Thoracic aorta (tissue), 2 donors: ENCODE results near the gene PDSS2. TPM values are rescaled to one million over a fixed set of nuclear protein-coding genes. Genes with fewer than 3 reads are reported as not detected.
"Not testable (repeated sequence)": the region's sequence is repeated elsewhere in the genome, so short reads cannot be mapped to it uniquely, and the experiment has no call there.

Experiments used
- ATAC-seq: fragments of 150-250 bp; one replicate; pipeline ENCODE4 v1.8.0; 2017; ENCODE audit warnings: low read depth; ENCODE audit not compliant: insufficient number of reproducible peaks, low FRiP score
- DNase-seq: peaks from one replicate; pipeline ENCODE4 v3.0.0-alpha.2; 2020; ENCODE audit warnings: low spot score
- H3K27ac ChIP-seq, 2 donors: fragments of 200-600 bp; sonication (generic); 1 replicate in 1 of 2; 2 replicates in 1 of 2; pipeline ENCODE4 v1.5.1; 2016; ENCODE audit warnings: mild to moderate bottlenecking in 2 of 2, moderate library complexity in 2 of 2
- H3K27me3 ChIP-seq: fragments of 200-600 bp; sonication (generic); replicated peaks from 2 replicates; pipeline ENCODE4 v1.6.0; 2016; ENCODE audit warnings: mild to moderate bottlenecking; ENCODE audit not compliant: insufficient read depth
- H3K36me3 ChIP-seq: fragments of 200-600 bp; sonication (generic); one replicate; pipeline ENCODE4 v1.5.1; 2016
- H3K4me1 ChIP-seq, 2 donors: fragments of 200-600 bp; sonication (generic); 1 replicate in 1 of 2; 2 replicates in 1 of 2; pipeline versions ENCODE4 v1.5.1 to v1.6.0; 2016; ENCODE audit warnings: low read depth in 2 of 2, mild to moderate bottlenecking in 1 of 2; ENCODE audit not compliant: control insufficient read depth in 1 of 2
- H3K4me3 ChIP-seq: fragments of 200-600 bp; sonication (generic); 2 replicates; pipeline ENCODE4 v1.5.1; 2016; ENCODE audit warnings: mild to moderate bottlenecking
- H3K9me3 ChIP-seq: fragments of 200-600 bp; sonication (generic); 2 replicates; pipeline ENCODE4 v1.5.1; 2016
- total RNA-seq, 2 donors: library from RNA; depleted of rRNA; stranded (reverse); fragments of >200 nt; gene quantifications; one replicate each; pipeline versions ENCODE4 v1.1.0 to v1.2.3, GENCODE V29; 2016
- TF ChIP-seq, protein P1 (sequence below): fragments of 200-600 bp; sonication (generic); IDR thresholded peaks from one replicate; pipeline ENCODE4 v1.5.1; 2019; ENCODE audit warnings: antibody characterized with exemption

PDSS2 gene
- total RNA-seq, 2 donors from 2014 or later, result 6.9 to 9.9 TPM

DNA sequence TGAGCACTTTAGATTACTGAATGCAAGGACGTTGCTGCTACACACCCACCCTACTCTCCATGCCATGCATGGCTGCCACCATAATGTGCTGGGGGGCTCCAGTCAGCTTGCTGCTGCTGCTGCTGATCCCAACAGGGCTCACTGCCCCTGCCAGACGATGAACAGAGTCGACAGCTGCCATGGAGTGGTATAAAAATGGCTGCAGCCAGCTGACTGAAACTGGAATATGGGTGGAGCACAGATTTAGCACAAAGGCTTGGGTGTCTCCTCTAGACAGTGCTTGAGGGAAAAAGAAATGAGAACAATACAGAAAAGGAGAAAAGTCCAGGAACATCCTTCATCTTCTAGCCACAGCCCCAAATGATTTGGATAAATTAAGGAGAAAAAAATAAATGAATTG is 150.7 kb downstream of the PDSS2 start:
- H3K36me3 ChIP-seq, result no peaks in the 10 kb centered on the region
- DNase-seq, result no peak
- TF ChIP-seq, protein P1, sequence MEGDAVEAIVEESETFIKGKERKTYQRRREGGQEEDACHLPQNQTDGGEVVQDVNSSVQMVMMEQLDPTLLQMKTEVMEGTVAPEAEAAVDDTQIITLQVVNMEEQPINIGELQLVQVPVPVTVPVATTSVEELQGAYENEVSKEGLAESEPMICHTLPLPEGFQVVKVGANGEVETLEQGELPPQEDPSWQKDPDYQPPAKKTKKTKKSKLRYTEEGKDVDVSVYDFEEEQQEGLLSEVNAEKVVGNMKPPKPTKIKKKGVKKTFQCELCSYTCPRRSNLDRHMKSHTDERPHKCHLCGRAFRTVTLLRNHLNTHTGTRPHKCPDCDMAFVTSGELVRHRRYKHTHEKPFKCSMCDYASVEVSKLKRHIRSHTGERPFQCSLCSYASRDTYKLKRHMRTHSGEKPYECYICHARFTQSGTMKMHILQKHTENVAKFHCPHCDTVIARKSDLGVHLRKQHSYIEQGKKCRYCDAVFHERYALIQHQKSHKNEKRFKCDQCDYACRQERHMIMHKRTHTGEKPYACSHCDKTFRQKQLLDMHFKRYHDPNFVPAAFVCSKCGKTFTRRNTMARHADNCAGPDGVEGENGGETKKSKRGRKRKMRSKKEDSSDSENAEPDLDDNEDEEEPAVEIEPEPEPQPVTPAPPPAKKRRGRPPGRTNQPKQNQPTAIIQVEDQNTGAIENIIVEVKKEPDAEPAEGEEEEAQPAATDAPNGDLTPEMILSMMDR, result no peak
- H3K4me1 ChIP-seq, result no peaks in the 10 kb centered on the region
- H3K27ac ChIP-seq, result no peak overlapping the region
- H3K27me3 ChIP-seq, result no peaks in the 10 kb centered on the region
- no peaks in the 10 kb centered on the region for H3K9me3 ChIP-seq
- ATAC-seq, result no peak
- no peak overlapping the region for H3K4me3 ChIP-seq

DNA sequence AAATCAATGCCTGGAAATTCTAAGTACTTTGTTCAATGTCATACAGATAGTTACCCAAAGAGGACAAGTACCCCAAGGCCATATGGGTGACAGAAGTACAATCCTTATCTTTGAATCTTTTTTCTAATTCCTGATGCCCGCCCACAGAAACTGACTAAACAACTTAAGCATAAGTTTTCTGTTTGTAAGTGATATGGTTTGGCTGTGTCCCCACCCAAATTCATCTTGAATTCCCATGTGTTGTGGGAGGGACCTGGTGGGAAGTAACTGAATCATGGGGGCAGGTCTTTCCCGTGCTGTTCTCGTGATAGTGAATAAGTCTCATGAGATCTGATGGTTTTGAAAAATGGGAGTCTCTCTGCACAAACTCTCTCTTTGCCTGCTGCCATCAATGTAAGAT is 153.4 kb downstream of the PDSS2 start:
- not testable (repeated sequence) for ATAC-seq, H3K36me3 ChIP-seq

DNA sequence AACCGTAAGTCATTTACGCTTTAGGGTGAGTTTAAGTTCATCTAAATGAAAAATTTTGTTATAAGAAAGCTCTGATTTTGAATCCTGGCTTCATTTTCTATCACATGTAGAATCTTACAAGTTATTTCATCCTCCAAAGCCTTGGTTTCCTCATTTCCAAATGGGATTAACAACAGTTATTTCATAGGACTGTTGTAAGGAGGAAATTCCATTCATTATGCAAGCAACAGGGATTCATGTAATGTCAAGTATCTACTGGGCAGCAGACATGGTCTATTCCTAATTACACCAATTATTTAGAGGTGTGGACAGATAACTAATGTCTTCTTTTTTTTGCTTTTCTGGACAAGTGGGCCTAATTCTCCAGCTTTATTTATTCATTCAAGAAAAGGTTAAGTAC is 154.0 kb downstream of the PDSS2 start:
- no peaks in the 10 kb centered on the region for H3K4me1 ChIP-seq
- ATAC-seq, result no peak
- H3K36me3 ChIP-seq, result no peaks in the 10 kb centered on the region
- DNase-seq, result no peak
- TF ChIP-seq, protein P1, result no peak
- no peaks in the 10 kb centered on the region for H3K9me3 ChIP-seq
- H3K27me3 ChIP-seq, result no peaks in the 10 kb centered on the region
- no peak overlapping the region for H3K4me3 ChIP-seq
- H3K27ac ChIP-seq, result no peak overlapping the region

More for the DNA sequence above, 153.4 kb downstream of the PDSS2 start:
- not testable (repeated sequence) for H3K9me3 ChIP-seq, H3K27me3 ChIP-seq, DNase-seq, H3K27ac ChIP-seq, H3K4me3 ChIP-seq, H3K4me1 ChIP-seq

DNA sequence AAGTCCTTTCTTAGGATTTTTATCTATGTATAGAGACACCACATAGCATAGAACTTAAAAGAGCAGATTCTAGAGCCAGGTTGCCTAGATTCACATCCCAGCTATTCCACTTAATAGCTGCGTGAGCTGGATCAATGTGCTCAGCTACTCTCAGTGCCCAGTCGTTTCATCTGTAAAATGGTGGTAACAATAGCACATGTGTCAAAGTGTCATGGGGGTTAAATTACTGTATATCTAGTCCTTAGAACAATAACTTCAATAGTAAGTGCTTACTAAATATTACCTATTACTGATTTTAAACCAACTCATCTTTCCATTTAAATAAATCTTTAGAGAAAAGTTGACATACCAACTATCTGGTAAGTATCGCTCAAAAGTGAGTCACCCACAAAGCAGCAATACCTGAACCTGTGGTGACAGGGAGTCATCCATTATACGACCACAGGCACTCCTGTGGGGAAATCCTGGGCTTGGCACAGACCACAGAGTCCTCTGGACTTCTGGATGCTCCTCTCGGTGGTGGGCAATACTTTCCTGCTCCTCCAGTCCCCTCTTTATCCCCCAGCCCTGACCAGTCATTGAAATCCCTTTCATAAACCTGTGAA is 154.8 kb downstream of the PDSS2 start:
- Histone ChIP-seq H3K4me3 (no peak overlapping the region), H3K4me1 (no peaks in the 10 kb centered on the region), H3K9me3 (no peaks in the 10 kb centered on the region), H3K36me3 (no peaks in the 10 kb centered on the region), H3K27me3 (no peaks in the 10 kb centered on the region), H3K27ac (no peak overlapping the region)
- no peak for ATAC-seq
- TF ChIP-seq, protein P1, result no peak
- no peak for DNase-seq

DNA sequence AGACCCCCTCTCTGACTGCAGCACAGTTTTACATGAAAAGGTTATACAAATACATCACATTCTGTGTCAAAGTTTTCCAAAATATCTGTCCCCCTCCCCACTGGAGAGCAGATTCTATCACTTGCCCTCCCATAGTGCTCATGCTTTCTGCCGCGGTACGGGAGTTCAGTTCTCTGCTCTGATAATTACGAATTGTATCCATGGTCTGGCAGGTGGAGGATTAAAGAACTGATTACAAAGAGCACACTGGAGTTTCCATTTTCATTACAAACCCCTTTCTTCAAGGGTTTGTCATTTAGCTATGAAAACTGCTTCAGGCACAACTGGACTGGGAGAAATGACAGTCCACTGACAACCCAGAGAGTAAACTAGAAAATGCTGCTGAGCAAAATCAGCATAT is 166.0 kb downstream of the PDSS2 start:
- Histone ChIP-seq H3K27ac (no peak overlapping the region), H3K36me3 (no peaks in the 10 kb centered on the region), H3K4me1 (no peaks in the 10 kb centered on the region), H3K9me3 (no peaks in the 10 kb centered on the region), H3K27me3 (no peaks in the 10 kb centered on the region), H3K4me3 (no peak overlapping the region)
- TF ChIP-seq, protein P1, result no peak
- ATAC-seq (no peak), DNase-seq (no peak)

DNA sequence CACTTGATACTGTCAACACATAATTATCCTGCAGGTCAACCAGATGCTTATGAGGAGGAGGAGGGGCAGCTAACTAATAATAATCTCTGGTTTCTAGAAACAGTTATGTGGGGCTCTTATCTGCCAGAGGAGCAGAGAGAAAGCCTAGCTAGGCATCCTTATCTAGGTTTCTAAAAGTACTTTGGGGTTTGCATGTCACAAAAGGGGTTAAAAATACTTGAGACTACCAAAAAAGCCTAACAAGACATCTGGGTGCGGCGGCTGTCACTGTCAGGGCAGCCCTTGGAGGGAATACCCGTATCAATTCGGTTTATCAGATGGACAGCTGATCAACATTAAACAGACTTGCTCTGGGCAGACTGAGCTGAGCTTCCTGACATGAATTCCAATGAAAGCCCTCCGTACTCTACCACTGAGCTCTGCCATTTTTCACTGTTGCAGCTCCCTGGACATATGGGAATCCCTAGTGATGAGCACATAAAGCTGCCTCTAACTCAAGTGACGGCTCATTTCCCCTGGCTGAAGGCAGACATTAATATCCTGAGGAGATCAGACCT is 166.6 kb downstream of the PDSS2 start:
- H3K9me3 ChIP-seq, result no peaks in the 10 kb centered on the region
- DNase-seq, result no peak
- no peak overlapping the region for H3K27ac ChIP-seq
- H3K4me3 ChIP-seq, result no peak overlapping the region
- TF ChIP-seq, protein P1, result no peak
- no peaks in the 10 kb centered on the region for H3K4me1 ChIP-seq
- H3K27me3 ChIP-seq, result no peaks in the 10 kb centered on the region
- no peaks in the 10 kb centered on the region for H3K36me3 ChIP-seq
- ATAC-seq, result no peak
